Dermis microvascular lymphatic vessel endothelial cell (primary cell): ENCODE measurements around the gene LDLRAD1. TPM values are rescaled to one million over a fixed set of nuclear protein-coding genes. Genes with fewer than 3 reads are reported as not detected.
"Not testable (repeated sequence)": the region's sequence is repeated elsewhere in the genome, so short reads cannot be mapped to it uniquely, and the experiment has no call there.

Experiments
- DNase-seq, 2 donors: peaks; one replicate each; pipeline versions ENCODE4 v3.0.0 to v3.0.0-alpha.2; 2010; ENCODE audit warnings: low read depth in 2 of 2
- total RNA-seq: library from RNA; depleted of rRNA; stranded (reverse); fragments of >200 nt; gene quantifications from 2 replicates; pipeline ENCODE4 v1.2.1, GENCODE V29; 2014

The LDLRAD1 gene
- total RNA-seq, 1 donor from 2014 or later: not detected

GRCh38 chr1:54018635-54019034 is 649 bp upstream of the LDLRAD1 start:
- DNase-seq: no peak

GRCh38 chr1:54016343-54017282 is 1.4 kb downstream of the LDLRAD1 start:
- DNase-seq: peak in 1 of 2 donors; percentile 16

- DNase-seq: no peak
Measured at GRCh38 chr1:54014009-54014629, 3.9 kb downstream of the LDLRAD1 start.

GRCh38 chr1:54013393-54014008 is 4.5 kb downstream of the LDLRAD1 start:
- no peak for DNase-seq

- DNase-seq: no peak
Measured at GRCh38 chr1:54012863-54013262, 5.1 kb downstream of the LDLRAD1 start.

GRCh38 chr1:54012008-54012325 is 6.0 kb downstream of the LDLRAD1 start:
- DNase-seq: no peak

- DNase-seq: no peak
Measured at GRCh38 chr1:54011316-54012007, 6.5 kb downstream of the LDLRAD1 start.

GRCh38 chr1:54010415-54011117 is 7.4 kb downstream of the LDLRAD1 start:
- no peak for DNase-seq

GRCh38 chr1:54009406-54009805 is 8.6 kb downstream of the LDLRAD1 start:
- DNase-seq: no peak

- no peak for DNase-seq
Measured at GRCh38 chr1:54008876-54009275, 9.1 kb downstream of the LDLRAD1 start.

GRCh38 chr1:54007613-54008012 is 10.4 kb downstream of the LDLRAD1 start:
- no peak for DNase-seq

- DNase-seq: no peak
Measured at GRCh38 chr1:54006508-54006907, 11.5 kb downstream of the LDLRAD1 start.

GRCh38 chr1:54004481-54005049 is 13.4 kb downstream of the LDLRAD1 start:
- DNase-seq: no peak

- DNase-seq: not testable (repeated sequence)
Measured at GRCh38 chr1:54003750-54004480, 14.1 kb downstream of the LDLRAD1 start.

GRCh38 chr1:54003249-54003646 is 14.7 kb downstream of the LDLRAD1 start:
- no peak for DNase-seq

- DNase-seq: no peak
Measured at GRCh38 chr1:54002544-54003248, 15.3 kb downstream of the LDLRAD1 start.

- DNase-seq: no peak
Measured at GRCh38 chr1:54001591-54001990, 16.4 kb downstream of the LDLRAD1 start.

GRCh38 chr1:53999920-54000319 is 18.1 kb downstream of the LDLRAD1 start:
- DNase-seq: no peak

- DNase-seq: no peak
Measured at GRCh38 chr1:53998223-53998622, 19.8 kb downstream of the LDLRAD1 start.

- DNase-seq: no peak
Measured at GRCh38 chr1:53995683-53996082, 22.3 kb downstream of the LDLRAD1 start.
